IMR-90 (cell line): Measurements from ENCODE around the gene PIK3C3. TPM values are rescaled to one million over a fixed set of nuclear protein-coding genes. Genes with fewer than 3 reads are reported as not detected.

ENCODE experiments used
- ATAC-seq: fragments of 200-7000 bp; cut with Tn5 transposase; 2 replicates; pipeline ENCODE4 v1.9.1; 2020; ENCODE audit warnings: low read depth, mild to moderate bottlenecking, moderate library complexity
- BruUV-seq: library from RNA; stranded (reverse); fragments of 400-500 nt; replicated peaks from 2 replicates; lab custom pipeline; 2021; lab: Mats Ljungman, UMichigan
- CTCF ChIA-PET: fragments of 300-600 bp; formaldehyde crosslinking; extraction: SDS; loops from one replicate; lab custom pipeline; 2021; ENCODE audit warnings: antibody characterized with exemption; lab: Yijun Ruan, JAX
- POLR2A ChIA-PET: fragments of 300-600 bp; sonication (Branson Sonifier 250); formaldehyde crosslinking; loops from one replicate; lab custom pipeline; 2022; ENCODE audit warnings: antibody characterized with exemption; ENCODE audit not compliant: unreplicated experiment; lab: Charles Lee
- DNase-seq: peaks from one replicate; pipeline ENCODE4 v3.0.0; 2013
- H2AFZ ChIP-seq: replicated peaks from 2 replicates; pipeline ENCODE3; 2013; ENCODE audit warnings: low read length, mild to moderate bottlenecking; ENCODE audit not compliant: poor library complexity
- H2AK5ac ChIP-seq: 2 replicates; pipeline ENCODE4 v1.6.1; 2013; ENCODE audit warnings: low read depth, low read length, inconsistent platforms
- H2AK9ac ChIP-seq: replicated peaks from 2 replicates; pipeline ENCODE3; 2013; ENCODE audit warnings: mild to moderate bottlenecking, low read depth, low read length, moderate library complexity; ENCODE audit not compliant: poor library complexity
- H2BK120ac ChIP-seq: 2 replicates; pipeline ENCODE4 v1.6.1; 2013; ENCODE audit warnings: low read depth, low read length, inconsistent platforms
- H2BK15ac ChIP-seq: 3 replicates; pipeline ENCODE4 v1.6.1; 2013; ENCODE audit warnings: low read depth, low read length, inconsistent platforms
- H2BK20ac ChIP-seq: 2 replicates; pipeline ENCODE4 v1.6.1; 2013; ENCODE audit warnings: low read depth, mild to moderate bottlenecking, inconsistent platforms, low read length, moderate library complexity
- H2BK5ac ChIP-seq: 2 replicates; pipeline ENCODE4 v1.6.1; 2013; ENCODE audit warnings: mild to moderate bottlenecking, low read depth, low read length, inconsistent platforms; ENCODE audit not compliant: poor library complexity, severe bottlenecking
- H3K14ac ChIP-seq: replicated peaks from 2 replicates; pipeline ENCODE4 v1.6.1; 2013; ENCODE audit warnings: low read depth, low read length, inconsistent platforms
- H3K18ac ChIP-seq: 2 replicates; pipeline ENCODE4 v1.6.1; 2013; ENCODE audit warnings: low read depth, low read length, control low read depth
- H3K23ac ChIP-seq: 2 replicates; pipeline ENCODE4 v1.6.1; 2013; ENCODE audit warnings: low read depth, low read length, inconsistent platforms
- H3K27ac ChIP-seq: 2 replicates; pipeline ENCODE4 v1.5.1; 2013; ENCODE audit warnings: mild to moderate bottlenecking, control low read depth, low read length; ENCODE audit not compliant: insufficient read depth
- H3K27me3 ChIP-seq: 2 replicates; pipeline ENCODE4 v1.6.1; 2013; ENCODE audit warnings: low read length; ENCODE audit not compliant: control insufficient read depth, insufficient read depth
- H3K36me3 ChIP-seq: 2 replicates; pipeline ENCODE4 v1.6.1; 2013; ENCODE audit warnings: low read length, mixed read lengths; ENCODE audit not compliant: control insufficient read depth, insufficient read depth
- H3K4ac ChIP-seq: 2 replicates; pipeline ENCODE4 v1.6.1; 2013; ENCODE audit warnings: low read depth, low read length, inconsistent platforms
- H3K4me1 ChIP-seq: 2 replicates; pipeline ENCODE4 v1.6.1; 2013; ENCODE audit warnings: low read length, mixed read lengths; ENCODE audit not compliant: control insufficient read depth, insufficient read depth
- H3K4me2 ChIP-seq: 2 replicates; pipeline ENCODE4 v1.6.1; 2013; ENCODE audit warnings: low read depth, mild to moderate bottlenecking, control low read depth, low read length, moderate library complexity
- H3K4me3 ChIP-seq: 2 replicates; pipeline ENCODE4 v1.5.1; 2013; ENCODE audit warnings: low read depth, mild to moderate bottlenecking, control low read depth, low read length, moderate library complexity; ENCODE audit not compliant: insufficient read depth
- H3K56ac ChIP-seq: 2 replicates; pipeline ENCODE4 v1.6.1; 2013; ENCODE audit warnings: low read length, inconsistent platforms; ENCODE audit not compliant: insufficient read depth; ENCODE audit errors: extremely low read depth
- H3K79me1 ChIP-seq, 2 experiments: 2 replicates each; pipeline ENCODE4 v1.6.1; 2013; ENCODE audit warnings: low read length in 2 of 2, inconsistent platforms in 1 of 2, low read depth in 1 of 2
- H3K9ac ChIP-seq: 2 replicates; pipeline ENCODE4 v1.6.1; 2013; ENCODE audit warnings: low read depth, low read length, control low read depth
- H3K9me1 ChIP-seq: 2 replicates; pipeline ENCODE4 v1.6.1; 2013; ENCODE audit warnings: low read length, inconsistent platforms; ENCODE audit not compliant: insufficient read depth
- H3K9me3 ChIP-seq: 2 replicates; pipeline ENCODE4 v1.6.1; 2013; ENCODE audit warnings: low read length; ENCODE audit not compliant: control insufficient read depth, insufficient read depth
- H4K20me1 ChIP-seq: 2 replicates; pipeline ENCODE4 v1.6.1; 2013; ENCODE audit warnings: low read length, inconsistent platforms; ENCODE audit not compliant: insufficient read depth
- H4K5ac ChIP-seq: 2 replicates; pipeline ENCODE4 v1.6.1; 2013; ENCODE audit warnings: mild to moderate bottlenecking, low read depth, low read length, control low read depth
- H4K8ac ChIP-seq, 2 experiments: 2 replicates each; pipeline ENCODE4 v1.6.1; 2013; ENCODE audit warnings: low read depth in 2 of 2, low read length in 2 of 2, control low read depth in 1 of 2, inconsistent platforms in 1 of 2
- H4K91ac ChIP-seq: 2 replicates; pipeline ENCODE4 v1.6.1; 2013; ENCODE audit warnings: low read depth, low read length, inconsistent platforms; ENCODE audit not compliant: insufficient read depth
- BHLHE40 ChIP-seq: fragments of 150-350 bp; IDR thresholded peaks from 2 replicates; pipeline ENCODE4 v1.6.1; 2016; ENCODE audit warnings: mild to moderate bottlenecking, low read depth, low read length
- CEBPB ChIP-seq: IDR thresholded peaks from 2 replicates; pipeline ENCODE4 v1.6.1; 2012; ENCODE audit warnings: low read depth, low read length, improper control_type of control experiment
- CHD1 ChIP-seq: IDR thresholded peaks from 2 replicates; pipeline ENCODE4 v1.6.1; 2012; ENCODE audit warnings: low read depth, low read length, improper control_type of control experiment
- FOS ChIP-seq: fragments of 150-350 bp; IDR thresholded peaks from 2 replicates; pipeline ENCODE4 v1.6.1; 2016; ENCODE audit warnings: low read depth, low read length
- MAFK ChIP-seq: IDR thresholded peaks from 2 replicates; pipeline ENCODE4 v1.6.1; 2012; ENCODE audit warnings: low read depth, low read length, improper control_type of control experiment
- MAZ ChIP-seq: IDR thresholded peaks from 2 replicates; pipeline ENCODE4 v1.6.1; 2012; ENCODE audit warnings: low read depth, mild to moderate bottlenecking, low read length, improper control_type of control experiment, moderate library complexity, borderline replicate concordance
- NFE2L2 ChIP-seq: fragments of 150-350 bp; IDR thresholded peaks from 2 replicates; pipeline ENCODE4 v1.6.1; 2016; ENCODE audit warnings: low read depth, mild to moderate bottlenecking, low read length
- POLR2A ChIP-seq: IDR thresholded peaks from 2 replicates; pipeline ENCODE4 v1.6.1; 2012; ENCODE audit warnings: mild to moderate bottlenecking, low read depth, low read length
- RAD21 ChIP-seq: IDR thresholded peaks from 2 replicates; pipeline ENCODE4 v1.6.1; 2012; ENCODE audit warnings: low read length, improper control_type of control experiment
- RFX5 ChIP-seq: IDR thresholded peaks from 2 replicates; pipeline ENCODE4 v1.8.0; 2012; ENCODE audit warnings: low read depth, mild to moderate bottlenecking, low read length, moderate library complexity
- SMC3 ChIP-seq: fragments of 150-350 bp; IDR thresholded peaks from 2 replicates; pipeline ENCODE4 v1.6.1; 2016; ENCODE audit warnings: low read depth, mild to moderate bottlenecking, antibody characterized with exemption, low read length, moderate library complexity
- WGBS, 2 experiments: methylation state at CpG; one replicate each; pipeline versions ENCODE4 v1.1.5 to v1.1.7; 2013; ENCODE audit warnings: missing lambda C conversion rate in 2 of 2; ENCODE audit not compliant: insufficient read length in 1 of 2; ENCODE audit errors: extremely low coverage in 2 of 2; 5-methylcytosine and 5-hydroxymethylcytosine counted together
- dilution Hi-C: fragments of 300-500 bp; cut with HindIII; formaldehyde crosslinking; loops from one replicate; pipeline ENCODE4 v1.14.3; 2018; ENCODE audit warnings: low sequenced_read_pairs; ENCODE audit not compliant: unreplicated experiment
- in situ Hi-C: fragments of 300-500 bp; cut with MboI; formaldehyde crosslinking; loops from 3 replicates; pipeline ENCODE4 v1.14.3; 2019; ENCODE audit warnings: low sequenced_read_pairs, inconsistent platforms, mixed read lengths
- intact Hi-C: fragments of 100-400 bp; cut with micrococcal nuclease; formaldehyde crosslinking; loops from 2 replicates; pipeline ENCODE4 v1.10.0; 2022
- polyA plus RNA-seq, 3 experiments: library from polyadenylated mRNA; depleted of rRNA; stranded (reverse); fragments of >200 nt; gene quantifications; 2 replicates each; pipeline ENCODE4 v1.2.3, GENCODE V29; 2012; ENCODE audit warnings: low replicate concordance in 1 of 3
- total RNA-seq: library from RNA; depleted of rRNA; stranded (reverse); fragments of >200 nt; gene quantifications from 2 replicates; pipeline ENCODE4 v1.2.3, GENCODE V29; 2012
- TF ChIP-seq, protein P1 (sequence below): fragments of 150-350 bp; IDR thresholded peaks from 2 replicates; pipeline ENCODE4 v1.6.1; 2017; ENCODE audit warnings: mild to moderate bottlenecking, antibody characterized with exemption, low read length, low read depth
- TF ChIP-seq, protein P2 (sequence below): fragments of 150-350 bp; IDR thresholded peaks from 2 replicates; pipeline ENCODE4 v1.6.1; 2016; ENCODE audit warnings: low read depth, mild to moderate bottlenecking, low read length, moderate library complexity, borderline replicate concordance

Gene PIK3C3
- total and polyA plus RNA-seq, 2 of the 4 experiments (the other 2 are of a cell fraction): 41.2 to 57.2 TPM

DNA sequence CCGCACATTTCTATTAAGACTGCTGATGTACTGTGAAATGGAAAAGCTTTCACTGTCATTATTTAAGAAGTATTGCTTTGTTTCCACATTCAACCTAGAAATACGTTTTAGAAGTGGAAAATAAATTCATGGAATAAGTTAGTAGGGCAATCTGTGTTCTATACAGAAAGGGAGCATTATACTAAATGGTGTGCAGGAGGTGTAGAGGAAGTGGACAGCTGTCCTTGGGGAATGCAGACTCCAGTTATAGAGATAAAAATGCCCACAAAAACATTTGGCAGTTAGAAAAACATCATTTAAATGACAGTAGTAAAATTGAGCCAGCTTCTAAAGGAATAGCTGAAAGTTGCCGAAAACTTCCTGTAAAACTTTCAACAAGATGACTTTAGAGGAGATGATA, 46.8 kb downstream of the PIK3C3 start:
- Histone ChIP-seq H3K56ac (no peak overlapping the region), H2BK5ac (no peak overlapping the region), H2BK20ac (no peak overlapping the region), H2BK120ac (no peak overlapping the region), H3K79me1 (peaks cover 8% of the 10 kb centered on the region in 2 experiments; a peak in 2 of 4 replicates), H3K4me2 (no peak overlapping the region), H2AK5ac (no peak overlapping the region), H2AFZ (no peak overlapping the region), H4K20me1 (no peaks in the 10 kb centered on the region), H3K9ac (no peak overlapping the region), H4K5ac (no peak overlapping the region), H2BK15ac (no peak overlapping the region), H3K14ac (no peak overlapping the region), H4K8ac (no peak overlapping the region), H3K4me1 (no peaks in the 10 kb centered on the region), H3K27ac (no peak overlapping the region), H4K91ac (no peak overlapping the region), H3K9me1 (no peaks in the 10 kb centered on the region), H2AK9ac (no peak overlapping the region), H3K18ac (no peak overlapping the region), H3K27me3 (no peaks in the 10 kb centered on the region), H3K4me3 (no peak overlapping the region), H3K4ac (no peak overlapping the region), H3K36me3 (peaks cover 25% of the 10 kb centered on the region), H3K23ac (no peak overlapping the region), H3K9me3 (no peaks in the 10 kb centered on the region)
- BruUV-seq: no TSS peak
- ChIA-PET CTCF (interaction anchor here (1.4 kb wide), 1 partner anchor 26 kb away, joined by 4 read pairs; no protein-coding TSS in a partner anchor), POLR2A (no interaction called here)
- ATAC-seq (no peak), DNase-seq (no peak)
- intact Hi-C loops: no loop called here
- TF ChIP-seq BHLHE40: no peak
- TF ChIP-seq, protein P1, sequence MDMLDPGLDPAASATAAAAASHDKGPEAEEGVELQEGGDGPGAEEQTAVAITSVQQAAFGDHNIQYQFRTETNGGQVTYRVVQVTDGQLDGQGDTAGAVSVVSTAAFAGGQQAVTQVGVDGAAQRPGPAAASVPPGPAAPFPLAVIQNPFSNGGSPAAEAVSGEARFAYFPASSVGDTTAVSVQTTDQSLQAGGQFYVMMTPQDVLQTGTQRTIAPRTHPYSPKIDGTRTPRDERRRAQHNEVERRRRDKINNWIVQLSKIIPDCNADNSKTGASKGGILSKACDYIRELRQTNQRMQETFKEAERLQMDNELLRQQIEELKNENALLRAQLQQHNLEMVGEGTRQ: no peak
- no peak for TF ChIP-seq POLR2A
- no peak for TF ChIP-seq FOS
- TF ChIP-seq NFE2L2: no peak
- no peak for TF ChIP-seq RFX5
- no peak for TF ChIP-seq SMC3
- TF ChIP-seq, protein P2, sequence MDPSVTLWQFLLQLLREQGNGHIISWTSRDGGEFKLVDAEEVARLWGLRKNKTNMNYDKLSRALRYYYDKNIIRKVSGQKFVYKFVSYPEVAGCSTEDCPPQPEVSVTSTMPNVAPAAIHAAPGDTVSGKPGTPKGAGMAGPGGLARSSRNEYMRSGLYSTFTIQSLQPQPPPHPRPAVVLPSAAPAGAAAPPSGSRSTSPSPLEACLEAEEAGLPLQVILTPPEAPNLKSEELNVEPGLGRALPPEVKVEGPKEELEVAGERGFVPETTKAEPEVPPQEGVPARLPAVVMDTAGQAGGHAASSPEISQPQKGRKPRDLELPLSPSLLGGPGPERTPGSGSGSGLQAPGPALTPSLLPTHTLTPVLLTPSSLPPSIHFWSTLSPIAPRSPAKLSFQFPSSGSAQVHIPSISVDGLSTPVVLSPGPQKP: no peak
- no peak for TF ChIP-seq RAD21
- no peak for TF ChIP-seq CEBPB
- TF ChIP-seq MAFK: no peak
- no peak for TF ChIP-seq MAZ
- no peak for TF ChIP-seq CHD1
- dilution Hi-C loops: no loop called here
- 83% methylated on average over 1 of the region's 3 CpGs; no CpG with 5 or more reads in 1 of the 2 experiments for WGBS, 2 experiments
- in situ Hi-C loops: no loop called here
